K562 (cell line): Measurements from ENCODE around the gene ZNF343. TPM values are rescaled to one million over a fixed set of nuclear protein-coding genes. Genes with fewer than 3 reads are reported as not detected.

ENCODE experiments used
- CBFA2T3 ChIP-seq: fragments of 450-650 bp; IDR thresholded peaks from 2 replicates; pipeline ENCODE4 v1.6.1; 2017
- GTF2A2 ChIP-seq: IDR thresholded peaks from 2 replicates; pipeline ENCODE4 v1.6.1; 2016; ENCODE audit warnings: mild to moderate bottlenecking, missing genetic modification characterization, missing compliant biosample characterization
- KAT8 ChIP-seq: fragments of 450-650 bp; IDR thresholded peaks from 2 replicates; pipeline ENCODE4 v1.6.1; 2016; ENCODE audit warnings: low read depth, mild to moderate bottlenecking
- KLF13 ChIP-seq: fragments of 450-650 bp; IDR thresholded peaks from 2 replicates; pipeline ENCODE4 v1.6.1; 2016; ENCODE audit warnings: missing genetic modification characterization, low read depth, mild to moderate bottlenecking, missing compliant biosample characterization, moderate library complexity, borderline replicate concordance
- NCOA6 ChIP-seq: fragments of 450-650 bp; IDR thresholded peaks from 2 replicates; pipeline ENCODE4 v1.6.1; 2017; ENCODE audit warnings: mild to moderate bottlenecking
- NFYB ChIP-seq: IDR thresholded peaks from 2 replicates; pipeline ENCODE4 v1.6.1; 2011; ENCODE audit warnings: mild to moderate bottlenecking, moderate library complexity; ENCODE audit not compliant: insufficient read length; ENCODE audit errors: extremely low read depth
- PHF20 ChIP-seq: fragments of 450-650 bp; IDR thresholded peaks from 2 replicates; pipeline ENCODE4 v1.6.1; 2018; ENCODE audit not compliant: partially characterized antibody
- SIN3A ChIP-seq, 2 experiments: fragments of 150-350 bp in 1 of 2; IDR thresholded peaks; 2 replicates each; pipeline ENCODE4 v1.6.1; 2011 to 2016; ENCODE audit warnings: borderline replicate concordance in 2 of 2, low read depth in 2 of 2, low read length in 2 of 2, mild to moderate bottlenecking in 2 of 2, moderate library complexity in 2 of 2; ENCODE audit not compliant: control insufficient read depth in 1 of 2
- SUPT5H ChIP-seq: fragments of 450-650 bp; IDR thresholded peaks from 2 replicates; pipeline ENCODE4 v1.6.1; 2016
- TEAD1 ChIP-seq, 2 experiments: fragments of 450-650 bp in 1 of 2; sonication (generic) in 1 of 2; formaldehyde crosslinking; IDR thresholded peaks; 2 replicates each; pipeline versions ENCODE4 v1.4.0 to v1.8.0; 2020 to 2022; ENCODE audit warnings: mild to moderate bottlenecking in 2 of 2, missing genetic modification reagents in 1 of 2
- XRCC3 ChIP-seq: fragments of 450-650 bp; IDR thresholded peaks from 2 replicates; pipeline ENCODE4 v1.6.1; 2017; ENCODE audit warnings: mild to moderate bottlenecking, moderate library complexity
- polyA plus RNA-seq, 8 experiments: library from polyadenylated mRNA; depleted of rRNA in 4 of 8; stranded (reverse) in 5 of 8; unstranded in 3 of 8; fragments of >200 nt; fragmentation: Nextera tagmentation in 2 of 8; fragmentation: Illumina TruSeq in 1 of 8; extraction: Ambion mirVana in 2 of 8; extraction: Trizol in 1 of 8; gene quantifications; 2 replicates each; pipeline versions ENCODE4 v1.2.1 to v1.2.3, GENCODE V29; 2011 to 2014; ENCODE audit warnings: inconsistent platforms in 1 of 8, missing spikeins in 1 of 8
- total RNA-seq, 7 experiments: library from RNA; depleted of rRNA in 6 of 7; stranded (reverse); fragments of >200 nt in 6 of 7; fragmentation: Illumina TruSeq in 2 of 7; extraction: Trizol in 2 of 7; gene quantifications; 2 replicates each; pipeline versions ENCODE4 v1.2.1 to v1.2.3, GENCODE V29; 2011 to 2021; ENCODE audit warnings: low replicate concordance in 1 of 7
- TF ChIP-seq, protein P1 (sequence below): fragments of 250-450 bp; sonication (Bioruptor Pico); IDR thresholded peaks from 2 replicates; pipeline ENCODE4 v1.9.0; 2021; ENCODE audit warnings: mild to moderate bottlenecking, inconsistent platforms
- TF ChIP-seq, protein P2 (sequence below): fragments of 450-650 bp; IDR thresholded peaks from 2 replicates; pipeline ENCODE4 v1.6.1; 2016; ENCODE audit warnings: low read depth, mild to moderate bottlenecking, moderate library complexity
- TF ChIP-seq, protein P3 (sequence below): sonication (generic); formaldehyde crosslinking; IDR thresholded peaks from 2 replicates; pipeline ENCODE4 v1.8.0; 2023; ENCODE audit warnings: mild to moderate bottlenecking, missing genetic modification reagents
- TF ChIP-seq, protein P4 (sequence below), 2 experiments: fragments of 250-450 bp in 1 of 2; fragments of 450-650 bp in 1 of 2; sonication (Bioruptor Pico) in 1 of 2; IDR thresholded peaks; 2 replicates each; pipeline versions ENCODE4 v1.6.1 to v1.8.0; 2016 to 2021; ENCODE audit warnings: mild to moderate bottlenecking in 2 of 2, moderate library complexity in 2 of 2, missing compliant biosample characterization in 1 of 2, missing genetic modification characterization in 1 of 2
- TF ChIP-seq, protein P5 (sequence below): sonication (generic); formaldehyde crosslinking; IDR thresholded peaks from 2 replicates; pipeline ENCODE4 v1.8.0; 2022; ENCODE audit warnings: missing genetic modification reagents, mild to moderate bottlenecking, moderate library complexity, borderline replicate concordance

ZNF343 gene
- total and polyA plus RNA-seq, 9 of the 15 experiments (the other 6 are each of a cell fraction or from before 2014, with no cell fraction given) = 1.4 to 9.8 (median 6.4) TPM

DNA sequence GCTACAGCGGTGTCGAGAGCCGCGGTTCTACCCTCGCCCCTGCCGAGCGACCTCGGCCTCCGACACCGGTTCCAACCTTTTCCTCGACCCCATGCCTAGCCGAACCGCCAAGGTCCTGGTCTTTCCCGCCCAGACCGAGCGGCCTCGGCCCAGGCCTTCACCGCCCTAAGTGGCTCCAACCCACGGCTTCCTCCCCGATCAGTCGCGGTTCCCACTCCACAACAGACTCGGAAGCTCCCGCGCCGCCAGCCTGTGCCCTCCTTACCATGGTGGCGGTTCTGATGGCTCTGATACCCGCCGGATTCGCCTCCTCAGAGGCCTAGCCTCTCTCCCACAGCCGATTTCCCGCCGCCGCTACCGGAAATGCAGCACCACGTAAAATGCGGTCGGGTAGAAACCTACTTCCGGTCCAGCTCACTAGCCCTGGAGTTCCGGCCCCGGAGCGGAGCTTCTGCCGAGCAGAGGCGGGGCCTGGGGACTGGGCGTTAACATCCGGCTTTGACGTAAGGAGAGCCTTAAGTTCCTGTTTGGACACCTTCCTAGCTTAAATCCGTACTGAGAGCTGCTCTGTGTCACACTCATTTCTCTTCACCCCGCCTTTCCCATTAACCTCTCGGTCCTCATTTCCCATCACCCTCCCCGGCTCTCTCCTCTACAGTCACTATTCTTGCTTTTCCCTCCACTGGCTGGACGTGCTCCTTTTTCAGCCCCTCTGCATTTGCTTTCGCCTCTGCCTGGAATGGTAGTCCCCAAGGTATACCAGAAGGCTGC is 38.1 kb downstream of the ZNF343 start, which contains the start of gene SNRPB (continued):
- TF ChIP-seq SUPT5H (peak; percentile 96), GTF2A2 (tag) (no peak), NFYB (no peak), KLF13 (tag) (no peak), CBFA2T3 (no peak), KAT8 (no peak), NCOA6 (0 out of 2 replicates have a peak, but pooled peaks have one; percentile 14), TEAD1 (CRISPR knock-in tag; IDR thresholded peaks at IDR 0.05) (0 out of 4 replicates have a peak, but pooled peaks of 1 of the 2 experiments have one; percentile 57), XRCC3 (no peak), PHF20 (peak; percentile 92), SIN3A (IDR thresholded peaks at IDR 0.05; ENCODE audit: borderline replicate concordance in 2 of 2, control insufficient read depth in 1 of 2, low read depth in 2 of 2, low read length in 2 of 2) (peak in 1 of 2 experiments; percentile 66; a peak in 1 of 4 replicates)
- TF ChIP-seq, protein P1, sequence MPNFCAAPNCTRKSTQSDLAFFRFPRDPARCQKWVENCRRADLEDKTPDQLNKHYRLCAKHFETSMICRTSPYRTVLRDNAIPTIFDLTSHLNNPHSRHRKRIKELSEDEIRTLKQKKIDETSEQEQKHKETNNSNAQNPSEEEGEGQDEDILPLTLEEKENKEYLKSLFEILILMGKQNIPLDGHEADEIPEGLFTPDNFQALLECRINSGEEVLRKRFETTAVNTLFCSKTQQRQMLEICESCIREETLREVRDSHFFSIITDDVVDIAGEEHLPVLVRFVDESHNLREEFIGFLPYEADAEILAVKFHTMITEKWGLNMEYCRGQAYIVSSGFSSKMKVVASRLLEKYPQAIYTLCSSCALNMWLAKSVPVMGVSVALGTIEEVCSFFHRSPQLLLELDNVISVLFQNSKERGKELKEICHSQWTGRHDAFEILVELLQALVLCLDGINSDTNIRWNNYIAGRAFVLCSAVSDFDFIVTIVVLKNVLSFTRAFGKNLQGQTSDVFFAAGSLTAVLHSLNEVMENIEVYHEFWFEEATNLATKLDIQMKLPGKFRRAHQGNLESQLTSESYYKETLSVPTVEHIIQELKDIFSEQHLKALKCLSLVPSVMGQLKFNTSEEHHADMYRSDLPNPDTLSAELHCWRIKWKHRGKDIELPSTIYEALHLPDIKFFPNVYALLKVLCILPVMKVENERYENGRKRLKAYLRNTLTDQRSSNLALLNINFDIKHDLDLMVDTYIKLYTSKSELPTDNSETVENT (CRISPR knock-in tag) = no peak
- TF ChIP-seq, protein P2, sequence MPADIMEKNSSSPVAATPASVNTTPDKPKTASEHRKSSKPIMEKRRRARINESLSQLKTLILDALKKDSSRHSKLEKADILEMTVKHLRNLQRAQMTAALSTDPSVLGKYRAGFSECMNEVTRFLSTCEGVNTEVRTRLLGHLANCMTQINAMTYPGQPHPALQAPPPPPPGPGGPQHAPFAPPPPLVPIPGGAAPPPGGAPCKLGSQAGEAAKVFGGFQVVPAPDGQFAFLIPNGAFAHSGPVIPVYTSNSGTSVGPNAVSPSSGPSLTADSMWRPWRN = no peak
- TF ChIP-seq, protein P3, sequence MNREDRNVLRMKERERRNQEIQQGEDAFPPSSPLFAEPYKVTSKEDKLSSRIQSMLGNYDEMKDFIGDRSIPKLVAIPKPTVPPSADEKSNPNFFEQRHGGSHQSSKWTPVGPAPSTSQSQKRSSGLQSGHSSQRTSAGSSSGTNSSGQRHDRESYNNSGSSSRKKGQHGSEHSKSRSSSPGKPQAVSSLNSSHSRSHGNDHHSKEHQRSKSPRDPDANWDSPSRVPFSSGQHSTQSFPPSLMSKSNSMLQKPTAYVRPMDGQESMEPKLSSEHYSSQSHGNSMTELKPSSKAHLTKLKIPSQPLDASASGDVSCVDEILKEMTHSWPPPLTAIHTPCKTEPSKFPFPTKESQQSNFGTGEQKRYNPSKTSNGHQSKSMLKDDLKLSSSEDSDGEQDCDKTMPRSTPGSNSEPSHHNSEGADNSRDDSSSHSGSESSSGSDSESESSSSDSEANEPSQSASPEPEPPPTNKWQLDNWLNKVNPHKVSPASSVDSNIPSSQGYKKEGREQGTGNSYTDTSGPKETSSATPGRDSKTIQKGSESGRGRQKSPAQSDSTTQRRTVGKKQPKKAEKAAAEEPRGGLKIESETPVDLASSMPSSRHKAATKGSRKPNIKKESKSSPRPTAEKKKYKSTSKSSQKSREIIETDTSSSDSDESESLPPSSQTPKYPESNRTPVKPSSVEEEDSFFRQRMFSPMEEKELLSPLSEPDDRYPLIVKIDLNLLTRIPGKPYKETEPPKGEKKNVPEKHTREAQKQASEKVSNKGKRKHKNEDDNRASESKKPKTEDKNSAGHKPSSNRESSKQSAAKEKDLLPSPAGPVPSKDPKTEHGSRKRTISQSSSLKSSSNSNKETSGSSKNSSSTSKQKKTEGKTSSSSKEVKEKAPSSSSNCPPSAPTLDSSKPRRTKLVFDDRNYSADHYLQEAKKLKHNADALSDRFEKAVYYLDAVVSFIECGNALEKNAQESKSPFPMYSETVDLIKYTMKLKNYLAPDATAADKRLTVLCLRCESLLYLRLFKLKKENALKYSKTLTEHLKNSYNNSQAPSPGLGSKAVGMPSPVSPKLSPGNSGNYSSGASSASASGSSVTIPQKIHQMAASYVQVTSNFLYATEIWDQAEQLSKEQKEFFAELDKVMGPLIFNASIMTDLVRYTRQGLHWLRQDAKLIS (CRISPR knock-in tag) = peak; percentile 98
- TF ChIP-seq, protein P4, sequence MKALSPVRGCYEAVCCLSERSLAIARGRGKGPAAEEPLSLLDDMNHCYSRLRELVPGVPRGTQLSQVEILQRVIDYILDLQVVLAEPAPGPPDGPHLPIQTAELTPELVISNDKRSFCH (CRISPR knock-in tag; IDR thresholded peaks at IDR 0.05) = no peak
- TF ChIP-seq, protein P4 (tag; IDR thresholded peaks at IDR 0.05) = peak; percentile 70
- TF ChIP-seq, protein P5, sequence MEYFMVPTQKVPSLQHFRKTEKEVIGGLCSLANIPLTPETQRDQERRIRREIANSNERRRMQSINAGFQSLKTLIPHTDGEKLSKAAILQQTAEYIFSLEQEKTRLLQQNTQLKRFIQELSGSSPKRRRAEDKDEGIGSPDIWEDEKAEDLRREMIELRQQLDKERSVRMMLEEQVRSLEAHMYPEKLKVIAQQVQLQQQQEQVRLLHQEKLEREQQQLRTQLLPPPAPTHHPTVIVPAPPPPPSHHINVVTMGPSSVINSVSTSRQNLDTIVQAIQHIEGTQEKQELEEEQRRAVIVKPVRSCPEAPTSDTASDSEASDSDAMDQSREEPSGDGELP (CRISPR knock-in tag) = peak; percentile 91
